ENCODE measurements around the gene GPR156.
"Not testable (repeated sequence)": the region's sequence is repeated elsewhere in the genome, so short reads cannot be mapped to it uniquely, and the experiment has no call there.

DNA sequence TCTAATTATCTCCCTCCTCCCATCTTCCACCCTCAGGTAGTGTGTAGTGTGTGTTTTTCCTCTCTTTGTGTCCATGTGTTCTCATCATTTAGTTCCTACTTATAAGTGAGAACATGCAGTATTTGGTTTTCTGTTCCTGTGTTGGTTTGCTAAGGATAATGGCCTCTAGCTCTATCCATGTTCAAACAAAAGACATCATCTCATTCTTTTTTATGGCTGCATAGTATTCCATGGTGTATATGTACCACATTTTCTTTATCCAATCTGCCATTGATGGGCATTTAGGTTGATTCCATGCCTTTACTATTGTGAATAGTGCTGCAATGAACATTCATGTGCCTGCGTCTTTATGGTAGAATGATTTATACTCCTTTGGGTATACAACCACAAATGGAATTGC is 68.4 kb downstream of the GPR156 start:
- TF ChIP-seq, protein P1, sequence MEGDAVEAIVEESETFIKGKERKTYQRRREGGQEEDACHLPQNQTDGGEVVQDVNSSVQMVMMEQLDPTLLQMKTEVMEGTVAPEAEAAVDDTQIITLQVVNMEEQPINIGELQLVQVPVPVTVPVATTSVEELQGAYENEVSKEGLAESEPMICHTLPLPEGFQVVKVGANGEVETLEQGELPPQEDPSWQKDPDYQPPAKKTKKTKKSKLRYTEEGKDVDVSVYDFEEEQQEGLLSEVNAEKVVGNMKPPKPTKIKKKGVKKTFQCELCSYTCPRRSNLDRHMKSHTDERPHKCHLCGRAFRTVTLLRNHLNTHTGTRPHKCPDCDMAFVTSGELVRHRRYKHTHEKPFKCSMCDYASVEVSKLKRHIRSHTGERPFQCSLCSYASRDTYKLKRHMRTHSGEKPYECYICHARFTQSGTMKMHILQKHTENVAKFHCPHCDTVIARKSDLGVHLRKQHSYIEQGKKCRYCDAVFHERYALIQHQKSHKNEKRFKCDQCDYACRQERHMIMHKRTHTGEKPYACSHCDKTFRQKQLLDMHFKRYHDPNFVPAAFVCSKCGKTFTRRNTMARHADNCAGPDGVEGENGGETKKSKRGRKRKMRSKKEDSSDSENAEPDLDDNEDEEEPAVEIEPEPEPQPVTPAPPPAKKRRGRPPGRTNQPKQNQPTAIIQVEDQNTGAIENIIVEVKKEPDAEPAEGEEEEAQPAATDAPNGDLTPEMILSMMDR (IDR thresholded peaks at IDR 0.05) = not testable (repeated sequence)
- not testable (repeated sequence) for TF ChIP-seq POLR2AphosphoS5 (IDR thresholded peaks at IDR 0.05)
